HEK293 (cell line): Measurements from ENCODE around the gene LTO1.

Experiments
- CTCF ChIA-PET: fragments of 350-600 bp; formaldehyde crosslinking; extraction: SDS; loops from one replicate; lab custom pipeline; 2021; ENCODE audit warnings: antibody characterized with exemption; lab: Yijun Ruan, JAX
- POLR2A ChIA-PET: fragments of 300-600 bp; formaldehyde crosslinking; extraction: SDS; loops from one replicate; lab custom pipeline; 2020; ENCODE audit warnings: antibody characterized with exemption, inconsistent platforms; lab: Yijun Ruan, JAX
- H3K27ac ChIP-seq: fragments of 200-500 bp; sonication (Bioruptor generic); 2 replicates; pipeline ENCODE4 v1.5.1; 2014; ENCODE audit warnings: low read depth, low read length, control low read depth, inconsistent platforms; ENCODE audit errors: extremely low read depth
- H3K36me3 ChIP-seq, 2 experiments: fragments of 200-500 bp in 1 of 2; sonication (Bioruptor generic) in 1 of 2; 1 replicate in 1 of 2; 2 replicates in 1 of 2; pipeline ENCODE4 v1.5.1; 2014 to 2017; ENCODE audit warnings: inconsistent platforms in 2 of 2, low read length in 2 of 2; ENCODE audit not compliant: control insufficient read depth in 2 of 2, insufficient read depth in 1 of 2
- H3K4me1 ChIP-seq: fragments of 200-500 bp; sonication (Bioruptor generic); 2 replicates; pipeline ENCODE4 v1.5.1; 2014; ENCODE audit warnings: mild to moderate bottlenecking, low read length, inconsistent platforms; ENCODE audit not compliant: control insufficient read depth, insufficient read depth
- H3K4me3 ChIP-seq: 2 replicates; pipeline ENCODE4 v1.5.1; 2011; ENCODE audit warnings: low read depth, mild to moderate bottlenecking, control low read depth, low read length, moderate library complexity
- H3K9me3 ChIP-seq: fragments of 200-500 bp; sonication (Bioruptor generic); 2 replicates; pipeline ENCODE4 v1.5.1; 2014; ENCODE audit warnings: low read depth, low read length, inconsistent platforms; ENCODE audit not compliant: control insufficient read depth, insufficient read depth
- GLIS1 ChIP-seq: fragments of 450-650 bp; formaldehyde crosslinking; IDR thresholded peaks from 2 replicates; pipeline ENCODE4 v1.5.1; 2016; ENCODE audit warnings: missing biosample characterization, missing genetic modification characterization
- OSR2 ChIP-seq: fragments of 450-650 bp; formaldehyde crosslinking; IDR thresholded peaks from 2 replicates; pipeline ENCODE4 v1.5.1; 2016; ENCODE audit warnings: missing biosample characterization, missing genetic modification characterization
- SCRT2 ChIP-seq: fragments of 450-650 bp; formaldehyde crosslinking; IDR thresholded peaks from 2 replicates; pipeline ENCODE4 v1.5.1; 2016; ENCODE audit warnings: missing biosample characterization, missing genetic modification characterization
- ZBTB17 ChIP-seq: fragments of 450-650 bp; formaldehyde crosslinking; IDR thresholded peaks from 2 replicates; pipeline ENCODE4 v1.5.1; 2016; ENCODE audit warnings: missing biosample characterization, missing genetic modification characterization
- ZBTB20 ChIP-seq: fragments of 450-650 bp; formaldehyde crosslinking; IDR thresholded peaks from 2 replicates; pipeline ENCODE4 v1.5.1; 2016; ENCODE audit warnings: missing biosample characterization, missing genetic modification characterization
- ZBTB21 ChIP-seq: fragments of 450-650 bp; formaldehyde crosslinking; IDR thresholded peaks from 2 replicates; pipeline ENCODE4 v1.5.1; 2017; ENCODE audit warnings: missing biosample characterization, missing genetic modification characterization
- ZBTB8A ChIP-seq: fragments of 450-650 bp; formaldehyde crosslinking; IDR thresholded peaks from 2 replicates; pipeline ENCODE4 v1.5.1; 2016; ENCODE audit warnings: missing biosample characterization, missing genetic modification characterization
- ZFP41 ChIP-seq: fragments of 450-650 bp; formaldehyde crosslinking; IDR thresholded peaks from 2 replicates; pipeline ENCODE4 v1.5.1; 2016; ENCODE audit warnings: missing biosample characterization, missing genetic modification characterization, borderline replicate concordance
- ZNF169 ChIP-seq: fragments of 450-650 bp; formaldehyde crosslinking; IDR thresholded peaks from 2 replicates; pipeline ENCODE4 v1.5.1; 2016; ENCODE audit warnings: missing biosample characterization, missing genetic modification characterization
- ZNF2 ChIP-seq: fragments of 450-650 bp; formaldehyde crosslinking; IDR thresholded peaks from 2 replicates; pipeline ENCODE4 v1.5.1; 2016; ENCODE audit warnings: missing biosample characterization, missing genetic modification characterization
- ZNF202 ChIP-seq: fragments of 450-650 bp; formaldehyde crosslinking; IDR thresholded peaks from 2 replicates; pipeline ENCODE4 v1.5.1; 2016; ENCODE audit warnings: missing biosample characterization, missing genetic modification characterization, borderline replicate concordance
- ZNF335 ChIP-seq: fragments of 450-650 bp; formaldehyde crosslinking; conservative IDR thresholded peaks from 2 replicates; pipeline ENCODE4 v1.5.1; 2016; ENCODE audit warnings: missing biosample characterization, missing genetic modification characterization
- ZNF423 ChIP-seq: fragments of 450-650 bp; formaldehyde crosslinking; IDR thresholded peaks from 2 replicates; pipeline ENCODE4 v1.5.1; 2016; ENCODE audit warnings: missing biosample characterization, missing genetic modification characterization
- ZNF530 ChIP-seq: fragments of 450-650 bp; formaldehyde crosslinking; IDR thresholded peaks from 2 replicates; pipeline ENCODE4 v1.5.1; 2016; ENCODE audit warnings: low read depth, missing biosample characterization, missing genetic modification characterization
- ZNF600 ChIP-seq: fragments of 450-650 bp; formaldehyde crosslinking; IDR thresholded peaks from 2 replicates; pipeline ENCODE4 v1.5.1; 2016; ENCODE audit warnings: missing biosample characterization, missing genetic modification characterization
- ZNF777 ChIP-seq: fragments of 450-650 bp; formaldehyde crosslinking; IDR thresholded peaks from 2 replicates; pipeline ENCODE4 v1.5.1; 2017; ENCODE audit warnings: missing biosample characterization, missing genetic modification characterization, borderline replicate concordance
- TF ChIP-seq, protein P1 (sequence below): fragments of 450-650 bp; formaldehyde crosslinking; IDR thresholded peaks from 2 replicates; pipeline ENCODE4 v1.5.1; 2016; ENCODE audit warnings: missing biosample characterization, missing genetic modification characterization
- TF ChIP-seq, protein P2 (sequence below): fragments of 450-650 bp; formaldehyde crosslinking; IDR thresholded peaks from 2 replicates; pipeline ENCODE4 v1.5.1; 2016; ENCODE audit warnings: missing biosample characterization, missing genetic modification characterization
- TF ChIP-seq, protein P3 (sequence below): fragments of 450-650 bp; formaldehyde crosslinking; optimal IDR thresholded peaks from 2 replicates; pipeline ENCODE3; 2016; ENCODE audit warnings: missing biosample characterization, mild to moderate bottlenecking, missing genetic modification characterization
- TF ChIP-seq, protein P4 (sequence below): fragments of 450-650 bp; formaldehyde crosslinking; IDR thresholded peaks from 2 replicates; pipeline ENCODE4 v1.5.1; 2017; ENCODE audit warnings: missing biosample characterization, missing genetic modification characterization
- TF ChIP-seq, protein P5 (sequence below): IDR thresholded peaks from 2 replicates; pipeline ENCODE4 v1.6.1; 2011; ENCODE audit warnings: mild to moderate bottlenecking, low read depth, low read length, borderline replicate concordance

The LTO1 gene

DNA sequence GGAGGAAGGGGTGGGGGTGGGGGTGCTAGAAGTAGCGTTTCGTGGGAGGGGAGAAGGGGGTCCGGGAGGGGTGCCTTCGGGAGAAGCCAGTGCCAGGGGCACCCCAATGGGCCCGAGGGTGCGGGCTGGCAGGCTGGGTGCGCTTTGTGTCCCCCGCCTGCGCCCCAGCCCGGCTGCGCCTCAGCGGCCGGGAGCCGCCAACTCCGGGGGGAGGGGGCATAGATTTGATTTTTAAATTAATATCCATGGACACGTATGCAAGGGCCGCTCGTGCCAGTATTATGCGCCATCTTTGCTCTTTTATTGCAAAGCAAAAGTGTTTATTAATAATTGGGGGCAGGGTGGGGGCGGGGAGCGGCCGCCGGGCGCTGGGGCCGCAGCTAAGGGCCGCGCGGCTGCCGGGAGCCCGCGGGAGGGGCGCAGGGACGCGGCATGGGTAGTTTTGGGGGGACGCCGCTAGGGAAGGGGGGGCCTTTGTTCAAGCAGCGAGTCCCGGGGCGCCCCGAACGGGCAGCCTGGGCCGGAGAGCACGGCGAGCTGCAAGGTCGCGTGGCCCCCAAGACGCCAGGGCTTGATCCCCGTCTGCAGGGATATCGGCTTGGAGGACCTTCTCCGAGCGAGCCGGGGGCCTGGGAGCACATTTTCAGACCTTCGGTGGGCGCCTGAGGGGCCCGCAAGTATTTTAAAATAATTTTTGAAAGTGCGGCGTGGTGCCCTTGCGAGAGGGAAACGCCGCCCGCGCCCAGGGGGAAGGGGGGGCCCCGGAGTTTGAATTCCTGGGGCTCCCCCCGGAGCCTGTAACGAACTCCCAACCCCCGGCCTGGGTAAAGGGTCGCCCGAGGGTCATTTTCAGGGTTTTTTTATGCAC, 33.2 kb downstream of the LTO1 start:
- POLR2A ChIA-PET, result interaction anchor here (0.7 to 2.2 kb wide), 7 partner anchors 169 to 543 kb away, joined by 3 to 6 read pairs (median 4); no protein-coding TSS in a partner anchor
- CTCF ChIA-PET, result interaction anchor here (0.6 to 4.8 kb wide), 8 partner anchors 13 to 590 kb away, joined by 3 to 54 read pairs (median 4); partner anchors contain the start of gene MYEOV
- peaks cover 3% of the 10 kb centered on the region; the same call in 1 of the 2 replicates for H3K4me1 ChIP-seq
- H3K9me3 ChIP-seq, result no peaks in the 10 kb centered on the region
- TF ChIP-seq, protein P1, sequence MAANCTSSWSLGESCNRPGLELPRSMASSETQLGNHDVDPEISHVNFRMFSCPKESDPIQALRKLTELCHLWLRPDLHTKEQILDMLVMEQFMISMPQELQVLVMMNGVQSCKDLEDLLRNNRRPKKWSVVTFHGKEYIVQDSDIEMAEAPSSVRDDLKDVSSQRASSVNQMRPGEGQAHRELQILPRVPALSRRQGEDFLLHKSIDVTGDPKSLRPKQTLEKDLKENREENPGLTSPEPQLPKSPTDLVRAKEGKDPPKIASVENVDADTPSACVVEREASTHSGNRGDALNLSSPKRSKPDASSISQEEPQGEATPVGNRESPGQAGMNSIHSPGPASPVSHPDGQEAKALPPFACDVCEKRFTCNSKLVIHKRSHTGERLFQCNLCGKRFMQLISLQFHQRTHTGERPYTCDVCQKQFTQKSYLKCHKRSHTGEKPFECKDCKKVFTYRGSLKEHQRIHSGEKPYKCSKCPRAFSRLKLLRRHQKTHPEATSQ, result no peak
- TF ChIP-seq ZNF335 (tag by site-specific recombination) (peak; percentile 11; the same call in 1 of the 2 replicates), ZBTB8A (tag by site-specific recombination) (peak; percentile 39; the same call in 1 of the 2 replicates), ZNF423 (0 out of 2 replicates have a peak, but pooled peaks have one; percentile 25), ZBTB21 (no peak)
- TF ChIP-seq, protein P2, sequence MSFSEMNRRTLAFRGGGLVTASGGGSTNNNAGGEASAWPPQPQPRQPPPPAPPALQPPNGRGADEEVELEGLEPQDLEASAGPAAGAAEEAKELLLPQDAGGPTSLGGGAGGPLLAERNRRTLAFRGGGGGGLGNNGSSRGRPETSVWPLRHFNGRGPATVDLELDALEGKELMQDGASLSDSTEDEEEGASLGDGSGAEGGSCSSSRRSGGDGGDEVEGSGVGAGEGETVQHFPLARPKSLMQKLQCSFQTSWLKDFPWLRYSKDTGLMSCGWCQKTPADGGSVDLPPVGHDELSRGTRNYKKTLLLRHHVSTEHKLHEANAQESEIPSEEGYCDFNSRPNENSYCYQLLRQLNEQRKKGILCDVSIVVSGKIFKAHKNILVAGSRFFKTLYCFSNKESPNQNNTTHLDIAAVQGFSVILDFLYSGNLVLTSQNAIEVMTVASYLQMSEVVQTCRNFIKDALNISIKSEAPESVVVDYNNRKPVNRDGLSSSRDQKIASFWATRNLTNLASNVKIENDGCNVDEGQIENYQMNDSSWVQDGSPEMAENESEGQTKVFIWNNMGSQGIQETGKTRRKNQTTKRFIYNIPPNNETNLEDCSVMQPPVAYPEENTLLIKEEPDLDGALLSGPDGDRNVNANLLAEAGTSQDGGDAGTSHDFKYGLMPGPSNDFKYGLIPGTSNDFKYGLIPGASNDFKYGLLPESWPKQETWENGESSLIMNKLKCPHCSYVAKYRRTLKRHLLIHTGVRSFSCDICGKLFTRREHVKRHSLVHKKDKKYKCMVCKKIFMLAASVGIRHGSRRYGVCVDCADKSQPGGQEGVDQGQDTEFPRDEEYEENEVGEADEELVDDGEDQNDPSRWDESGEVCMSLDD, result 0 out of 2 replicates have a peak, but pooled peaks have one; percentile 43
- TF ChIP-seq, all 188 proteins: peak for 4
- peak overlapping the region; percentile 63 for H3K4me3 ChIP-seq
- H3K36me3 ChIP-seq, result peaks cover 0 to 32% of the 10 kb centered on the region in 2 experiments; a peak in 1 of 3 replicates
- H3K27ac ChIP-seq, result peak overlapping the region; percentile 91

DNA sequence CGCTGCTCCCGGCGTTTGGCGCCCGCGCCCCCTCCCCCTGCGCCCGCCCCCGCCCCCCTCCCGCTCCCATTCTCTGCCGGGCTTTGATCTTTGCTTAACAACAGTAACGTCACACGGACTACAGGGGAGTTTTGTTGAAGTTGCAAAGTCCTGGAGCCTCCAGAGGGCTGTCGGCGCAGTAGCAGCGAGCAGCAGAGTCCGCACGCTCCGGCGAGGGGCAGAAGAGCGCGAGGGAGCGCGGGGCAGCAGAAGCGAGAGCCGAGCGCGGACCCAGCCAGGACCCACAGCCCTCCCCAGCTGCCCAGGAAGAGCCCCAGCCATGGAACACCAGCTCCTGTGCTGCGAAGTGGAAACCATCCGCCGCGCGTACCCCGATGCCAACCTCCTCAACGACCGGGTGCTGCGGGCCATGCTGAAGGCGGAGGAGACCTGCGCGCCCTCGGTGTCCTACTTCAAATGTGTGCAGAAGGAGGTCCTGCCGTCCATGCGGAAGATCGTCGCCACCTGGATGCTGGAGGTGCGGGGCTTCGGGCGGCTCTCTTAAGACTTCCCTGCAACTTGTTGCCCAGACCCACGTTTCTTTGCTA, 34.1 kb downstream of the LTO1 start, which contains the start of gene CCND1:
TSS of gene CCND1 (plus strand) at position 162 of the 587 bp plus-strand sequence. CDS start at position 320, 158 bp downstream.
- Histone ChIP-seq H3K9me3 (no peaks in the 10 kb centered on the region), H3K4me1 (peaks cover 3% of the 10 kb centered on the region; the same call in 1 of the 2 replicates), H3K27ac (peak within 1 kb of the TSS; percentile 91), H3K36me3 (peaks cover 0 to 27% of the 10 kb centered on the region in 2 experiments; a peak in 1 of 3 replicates), H3K4me3 (peak within 1 kb of the TSS; percentile 63)
- CTCF ChIA-PET, result interaction anchor here (0.8 kb wide), 1 partner anchor 349 kb away, joined by 5 read pairs; no protein-coding TSS in a partner anchor
- POLR2A ChIA-PET, result interaction anchor here (0.8 to 2.2 kb wide), 4 partner anchors 169 to 542 kb away, joined by 3 to 6 read pairs (median 4); no protein-coding TSS in a partner anchor
- TF ChIP-seq ZBTB17 (tag by site-specific recombination), result peak; percentile 92
- TF ChIP-seq ZNF777 (tag by site-specific recombination), result peak; percentile 59; the same call in 1 of the 2 replicates
- TF ChIP-seq SCRT2 (tag by site-specific recombination), result peak; percentile 92
- 0 out of 2 replicates have a peak, but pooled peaks have one; percentile 9 for TF ChIP-seq OSR2
- TF ChIP-seq ZNF202, result no peak
- no peak for TF ChIP-seq ZFP41 (tag by site-specific recombination)
- no peak for TF ChIP-seq ZNF530 (tag by site-specific recombination)
- peak; percentile 82 for TF ChIP-seq ZNF600 (tag by site-specific recombination)
- TF ChIP-seq, protein P3, sequence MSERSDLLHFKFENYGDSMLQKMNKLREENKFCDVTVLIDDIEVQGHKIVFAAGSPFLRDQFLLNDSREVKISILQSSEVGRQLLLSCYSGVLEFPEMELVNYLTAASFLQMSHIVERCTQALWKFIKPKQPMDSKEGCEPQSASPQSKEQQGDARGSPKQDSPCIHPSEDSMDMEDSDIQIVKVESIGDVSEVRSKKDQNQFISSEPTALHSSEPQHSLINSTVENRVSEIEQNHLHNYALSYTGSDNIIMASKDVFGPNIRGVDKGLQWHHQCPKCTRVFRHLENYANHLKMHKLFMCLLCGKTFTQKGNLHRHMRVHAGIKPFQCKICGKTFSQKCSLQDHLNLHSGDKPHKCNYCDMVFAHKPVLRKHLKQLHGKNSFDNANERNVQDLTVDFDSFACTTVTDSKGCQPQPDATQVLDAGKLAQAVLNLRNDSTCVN, result peak; percentile 92
- TF ChIP-seq ZNF169 (tag by site-specific recombination), result no peak
- peak; percentile 49 for TF ChIP-seq ZNF335 (tag by site-specific recombination)
- TF ChIP-seq, protein P4, sequence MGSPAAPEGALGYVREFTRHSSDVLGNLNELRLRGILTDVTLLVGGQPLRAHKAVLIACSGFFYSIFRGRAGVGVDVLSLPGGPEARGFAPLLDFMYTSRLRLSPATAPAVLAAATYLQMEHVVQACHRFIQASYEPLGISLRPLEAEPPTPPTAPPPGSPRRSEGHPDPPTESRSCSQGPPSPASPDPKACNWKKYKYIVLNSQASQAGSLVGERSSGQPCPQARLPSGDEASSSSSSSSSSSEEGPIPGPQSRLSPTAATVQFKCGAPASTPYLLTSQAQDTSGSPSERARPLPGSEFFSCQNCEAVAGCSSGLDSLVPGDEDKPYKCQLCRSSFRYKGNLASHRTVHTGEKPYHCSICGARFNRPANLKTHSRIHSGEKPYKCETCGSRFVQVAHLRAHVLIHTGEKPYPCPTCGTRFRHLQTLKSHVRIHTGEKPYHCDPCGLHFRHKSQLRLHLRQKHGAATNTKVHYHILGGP (tag by site-specific recombination), result 0 out of 2 replicates have a peak, but pooled peaks have one; percentile 23
- TF ChIP-seq, protein P5, sequence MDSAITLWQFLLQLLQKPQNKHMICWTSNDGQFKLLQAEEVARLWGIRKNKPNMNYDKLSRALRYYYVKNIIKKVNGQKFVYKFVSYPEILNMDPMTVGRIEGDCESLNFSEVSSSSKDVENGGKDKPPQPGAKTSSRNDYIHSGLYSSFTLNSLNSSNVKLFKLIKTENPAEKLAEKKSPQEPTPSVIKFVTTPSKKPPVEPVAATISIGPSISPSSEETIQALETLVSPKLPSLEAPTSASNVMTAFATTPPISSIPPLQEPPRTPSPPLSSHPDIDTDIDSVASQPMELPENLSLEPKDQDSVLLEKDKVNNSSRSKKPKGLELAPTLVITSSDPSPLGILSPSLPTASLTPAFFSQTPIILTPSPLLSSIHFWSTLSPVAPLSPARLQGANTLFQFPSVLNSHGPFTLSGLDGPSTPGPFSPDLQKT, result no peak
- peak; percentile 64 for TF ChIP-seq ZBTB20 (tag by site-specific recombination)
- peak; percentile 47; the same call in 1 of the 2 replicates for TF ChIP-seq ZNF2 (tag by site-specific recombination)
- 0 out of 2 replicates have a peak, but pooled peaks have one; percentile 4 for TF ChIP-seq GLIS1 (tag by site-specific recombination)
